ENCODE data around the gene CD209. TPM values are rescaled to one million over a fixed set of nuclear protein-coding genes. Genes with fewer than 3 reads are reported as not detected.
"Not testable (repeated sequence)": the region's sequence is repeated elsewhere in the genome, so short reads cannot be mapped to it uniquely, and the experiment has no call there.

Gene CD209
- total RNA-seq, 5 donors from 2014 or later (not counting 1 experiment from before 2014, with no cell fraction given) = 0.07 TPM; not detected in 4

- peaks cover 0 to 3% of the 10 kb centered on the region in 2 experiments for H3K4me1 ChIP-seq (ENCODE audit: control insufficient read depth in 1 of 2, extremely low read depth in 1 of 2, insufficient read depth in 2 of 2, low read length in 2 of 2)
- POLR2A ChIA-PET = no interaction called here
- Mint-ChIP-seq H3K36me3 (peaks cover 14% of the 10 kb centered on the region), H3K4me1 (peaks cover 2 to 4% (median 4%) of the 10 kb centered on the region in 3 donors), H3K4me3 (no peak overlapping the region), H3K9me3 (peaks cover 6 to 49% (median 35%) of the 10 kb centered on the region in 3 donors), H3K27me3 (peaks cover 0 to 9% of the 10 kb centered on the region in 2 donors), H3K27ac (no peak overlapping the region)
- peaks cover 0 to 20% of the 10 kb centered on the region in 2 experiments for H3K27me3 ChIP-seq (replicated peaks in 1 of 2; ENCODE audit: control insufficient read depth in 2 of 2, extremely low read depth in 1 of 2, insufficient read depth in 2 of 2, low read length in 1 of 2)
- CTCF ChIA-PET = no interaction called here
- no CpG with 5 or more reads among the region's 4 CpGs for WGBS (ENCODE audit: insufficient coverage)
- ATAC-seq (replicated peaks in 1 of 4) (no peak), DNase-seq (no peak)
- no peaks in the 10 kb centered on the region for H3K36me3 ChIP-seq (ENCODE audit: control insufficient read depth in 2 of 2, extremely low read depth in 1 of 2, insufficient read depth in 1 of 2, low read length in 1 of 2)
- H3K4me3 ChIP-seq (ENCODE audit: control insufficient read depth in 1 of 2, extremely low read depth in 1 of 2, low read length in 1 of 2) = no peak overlapping the region
- H3K27ac ChIP-seq (ENCODE audit: low read length) = no peak overlapping the region
- H3K9me3 ChIP-seq = peaks cover 5% of the 10 kb centered on the region
Measured at GRCh38 chr19:7756258-7756657, 8.9 kb upstream of the CD209 start.

- ATAC-seq (replicated peaks in 1 of 4) (peak; percentile 67 to 97 (median 90)), DNase-seq (peak in 2 of 35 experiments; percentile 3 to 45)
- no peak overlapping the region for H3K4me3 ChIP-seq (ENCODE audit: control insufficient read depth in 1 of 2, extremely low read depth in 1 of 2, low read length in 1 of 2)
- no peaks in the 10 kb centered on the region for H3K9me3 ChIP-seq
- Mint-ChIP-seq H3K4me3 (no peak overlapping the region), H3K27me3 (peaks cover 4 to 12% of the 10 kb centered on the region in 2 donors), H3K27ac (peak overlapping the region; percentile 55 to 81), H3K4me1 (peaks cover 10 to 15% (median 15%) of the 10 kb centered on the region in 3 donors), H3K9me3 (peaks cover 4 to 23% (median 9%) of the 10 kb centered on the region in 3 donors), H3K36me3 (peaks cover 4% of the 10 kb centered on the region)
- peaks cover 0 to 22% of the 10 kb centered on the region in 2 experiments for H3K27me3 ChIP-seq (replicated peaks in 1 of 2; ENCODE audit: control insufficient read depth in 2 of 2, extremely low read depth in 1 of 2, insufficient read depth in 2 of 2, low read length in 1 of 2)
- no peak overlapping the region for H3K27ac ChIP-seq (ENCODE audit: low read length)
- 73% methylated on average over 7 of the region's 12 CpGs for WGBS (ENCODE audit: insufficient coverage)
- H3K36me3 ChIP-seq (ENCODE audit: control insufficient read depth in 2 of 2, extremely low read depth in 1 of 2, insufficient read depth in 1 of 2, low read length in 1 of 2) = no peaks in the 10 kb centered on the region
- peaks cover 0 to 3% of the 10 kb centered on the region in 2 experiments for H3K4me1 ChIP-seq (ENCODE audit: control insufficient read depth in 1 of 2, extremely low read depth in 1 of 2, insufficient read depth in 2 of 2, low read length in 2 of 2)
- CTCF ChIA-PET = interaction anchor here in 1 of 2 donors (0.6 to 0.8 kb wide), 2 partner anchors 422 to 649 kb away, joined by 4 read pairs; no protein-coding TSS in a partner anchor
- POLR2A ChIA-PET = no interaction called here
Measured at GRCh38 chr19:7751157-7751783, 3.9 kb upstream of the CD209 start.

- Histone ChIP-seq H3K27me3 (replicated peaks in 1 of 2; ENCODE audit: control insufficient read depth in 2 of 2, extremely low read depth in 1 of 2, insufficient read depth in 2 of 2, low read length in 1 of 2) (peaks cover 0 to 34% of the 10 kb centered on the region in 2 experiments), H3K4me1 (ENCODE audit: control insufficient read depth in 1 of 2, extremely low read depth in 1 of 2, insufficient read depth in 2 of 2, low read length in 2 of 2) (peaks cover 0 to 3% of the 10 kb centered on the region in 2 experiments), H3K9me3 (no peaks in the 10 kb centered on the region), H3K27ac (ENCODE audit: low read length) (no peak overlapping the region), H3K4me3 (ENCODE audit: control insufficient read depth in 1 of 2, extremely low read depth in 1 of 2, low read length in 1 of 2) (no peak overlapping the region), H3K36me3 (ENCODE audit: control insufficient read depth in 2 of 2, extremely low read depth in 1 of 2, insufficient read depth in 1 of 2, low read length in 1 of 2) (no peaks in the 10 kb centered on the region)
- Mint-ChIP-seq H3K27me3 (peaks cover 4 to 15% of the 10 kb centered on the region in 2 donors), H3K36me3 (no peaks in the 10 kb centered on the region), H3K27ac (no peak overlapping the region), H3K4me3 (no peak overlapping the region), H3K9me3 (peaks cover 0 to 4% (median 0%) of the 10 kb centered on the region in 3 donors), H3K4me1 (peaks cover 10 to 18% (median 15%) of the 10 kb centered on the region in 3 donors)
- POLR2A ChIA-PET = no interaction called here
- ATAC-seq (replicated peaks in 1 of 4) (no peak), DNase-seq (no peak)
- 49% methylated on average over 2 of the region's 4 CpGs for WGBS (ENCODE audit: insufficient coverage)
- CTCF ChIA-PET = no interaction called here
Measured at GRCh38 chr19:7748756-7749155, 1.4 kb upstream of the CD209 start.

GRCh38 chr19:7748171-7748570 is 837 bp upstream of the CD209 start:
- Histone ChIP-seq H3K4me3 (ENCODE audit: control insufficient read depth in 1 of 2, extremely low read depth in 1 of 2, low read length in 1 of 2) (no peak overlapping the region), H3K4me1 (ENCODE audit: control insufficient read depth in 1 of 2, extremely low read depth in 1 of 2, insufficient read depth in 2 of 2, low read length in 2 of 2) (peaks cover 0 to 3% of the 10 kb centered on the region in 2 experiments), H3K27me3 (replicated peaks in 1 of 2; ENCODE audit: control insufficient read depth in 2 of 2, extremely low read depth in 1 of 2, insufficient read depth in 2 of 2, low read length in 1 of 2) (peaks cover 0 to 37% of the 10 kb centered on the region in 2 experiments), H3K36me3 (ENCODE audit: control insufficient read depth in 2 of 2, extremely low read depth in 1 of 2, insufficient read depth in 1 of 2, low read length in 1 of 2) (no peaks in the 10 kb centered on the region), H3K9me3 (no peaks in the 10 kb centered on the region), H3K27ac (ENCODE audit: low read length) (no peak overlapping the region)
- Mint-ChIP-seq H3K27ac (no peak overlapping the region), H3K36me3 (no peaks in the 10 kb centered on the region), H3K27me3 (peaks cover 4 to 14% of the 10 kb centered on the region in 2 donors), H3K4me1 (peaks cover 10 to 17% (median 15%) of the 10 kb centered on the region in 3 donors), H3K4me3 (no peak overlapping the region), H3K9me3 (peaks cover 0 to 4% (median 0%) of the 10 kb centered on the region in 3 donors)
- ChIA-PET POLR2A (no interaction called here), CTCF (no interaction called here)
- DNase-seq (no peak), ATAC-seq (replicated peaks in 1 of 4) (no peak)
- no CpG with 5 or more reads among the region's 2 CpGs for WGBS (ENCODE audit: insufficient coverage)

- peaks cover 0 to 37% of the 10 kb centered on the region in 2 experiments for H3K27me3 ChIP-seq (replicated peaks in 1 of 2; ENCODE audit: control insufficient read depth in 2 of 2, extremely low read depth in 1 of 2, insufficient read depth in 2 of 2, low read length in 1 of 2)
- POLR2A ChIA-PET; H3K4me3 ChIP-seq (ENCODE audit: control insufficient read depth in 1 of 2, extremely low read depth in 1 of 2, low read length in 1 of 2); CTCF ChIA-PET; H3K27ac Mint-ChIP-seq; H3K9me3 ChIP-seq; ATAC-seq (replicated peaks in 1 of 4); H3K4me1 ChIP-seq (ENCODE audit: control insufficient read depth in 1 of 2, extremely low read depth in 1 of 2, insufficient read depth in 2 of 2, low read length in 2 of 2); H3K9me3 Mint-ChIP-seq; H3K27ac ChIP-seq (ENCODE audit: low read length); DNase-seq; H3K4me3 Mint-ChIP-seq; H3K36me3 Mint-ChIP-seq; H3K36me3 ChIP-seq (ENCODE audit: control insufficient read depth in 2 of 2, extremely low read depth in 1 of 2, insufficient read depth in 1 of 2, low read length in 1 of 2): not testable (repeated sequence)
- peaks cover 4 to 14% of the 10 kb centered on the region in 2 donors for H3K27me3 Mint-ChIP-seq
- peaks cover 6 to 14% (median 14%) of the 10 kb centered on the region in 3 donors for H3K4me1 Mint-ChIP-seq
- 91% methylated on average over 4 of the region's 4 CpGs for WGBS (ENCODE audit: insufficient coverage)
Measured at GRCh38 chr19:7746306-7746705, 1.0 kb downstream of the CD209 start.

- H3K4me1 ChIP-seq (ENCODE audit: control insufficient read depth in 1 of 2, extremely low read depth in 1 of 2, insufficient read depth in 2 of 2, low read length in 2 of 2) = no peaks in the 10 kb centered on the region
- POLR2A ChIA-PET = no interaction called here
- Mint-ChIP-seq H3K9me3 (peaks cover 0 to 4% (median 0%) of the 10 kb centered on the region in 3 donors), H3K4me1 (peaks cover 0 to 3% (median 1%) of the 10 kb centered on the region in 3 donors), H3K4me3 (no peak overlapping the region), H3K27me3 (peaks cover 9 to 21% of the 10 kb centered on the region in 2 donors), H3K36me3 (no peaks in the 10 kb centered on the region), H3K27ac (no peak overlapping the region)
- H3K27me3 ChIP-seq (replicated peaks in 1 of 2; ENCODE audit: control insufficient read depth in 2 of 2, extremely low read depth in 1 of 2, insufficient read depth in 2 of 2, low read length in 1 of 2) = peaks cover 0 to 39% of the 10 kb centered on the region in 2 experiments
- ATAC-seq (replicated peaks in 1 of 4) (no peak), DNase-seq (no peak)
- CTCF ChIA-PET = no interaction called here
- H3K36me3 ChIP-seq (ENCODE audit: control insufficient read depth in 2 of 2, extremely low read depth in 1 of 2, insufficient read depth in 1 of 2, low read length in 1 of 2) = no peaks in the 10 kb centered on the region
- WGBS (ENCODE audit: insufficient coverage) = 50% methylated on average over 1 of the region's 12 CpGs
- no peak overlapping the region for H3K27ac ChIP-seq (ENCODE audit: low read length)
- no peaks in the 10 kb centered on the region for H3K9me3 ChIP-seq
- H3K4me3 ChIP-seq (ENCODE audit: control insufficient read depth in 1 of 2, extremely low read depth in 1 of 2, low read length in 1 of 2) = no peak overlapping the region
Measured at GRCh38 chr19:7744871-7745650, 2.3 kb downstream of the CD209 start.

Measured in T-cell (primary cell).